SHP77 treated with DMSO at 0.1 percent for 48 hours (cell line): ENCODE measurements around the gene ABHD12B.
A peak's percentile ranks its signal among the peaks of the same experiment; 100 is the strongest.
"Not testable (repeated sequence)": the region's sequence is repeated elsewhere in the genome, so short reads cannot be mapped to it uniquely, and the experiment has no call there.

Experiments used
- DNase-seq: peaks from one replicate; lab custom pipeline; 2025; lab: John Stamatoyannopoulos, UW

The ABHD12B gene

GRCh38 chr14:50839691-50840090 is 32.2 kb upstream of the ABHD12B start:
- DNase-seq, result no peak

GRCh38 chr14:50844391-50844790 is 27.5 kb upstream of the ABHD12B start:
- DNase-seq, result no peak

GRCh38 chr14:50845166-50845565 is 26.7 kb upstream of the ABHD12B start:
- no peak for DNase-seq

GRCh38 chr14:50846226-50846880 is 25.5 kb upstream of the ABHD12B start:
- no peak for DNase-seq

GRCh38 chr14:50853891-50854290 is 18.0 kb upstream of the ABHD12B start:
- no peak for DNase-seq

GRCh38 chr14:50854521-50854920 is 17.3 kb upstream of the ABHD12B start:
- no peak for DNase-seq

- no peak for DNase-seq
These were observed 16.3 kb upstream of the ABHD12B start for GRCh38 chr14:50855558-50855957.

- no peak for DNase-seq
These were observed 15.2 kb upstream of the ABHD12B start for GRCh38 chr14:50856660-50857059.

GRCh38 chr14:50859296-50859624 is 12.6 kb upstream of the ABHD12B start:
- DNase-seq, result no peak

- peak; percentile 35 for DNase-seq
These were observed 11.3 kb upstream of the ABHD12B start for GRCh38 chr14:50860478-50861086.

GRCh38 chr14:50862036-50862570 is 9.8 kb upstream of the ABHD12B start:
- DNase-seq, result no peak

- no peak for DNase-seq
These were observed 7.6 kb upstream of the ABHD12B start for GRCh38 chr14:50864237-50864636.

- DNase-seq, result no peak
These were observed 6.9 kb upstream of the ABHD12B start for GRCh38 chr14:50864946-50865345.

- no peak for DNase-seq
These were observed 6.3 kb upstream of the ABHD12B start for GRCh38 chr14:50865391-50866076.

GRCh38 chr14:50871228-50871627 is 625 bp upstream of the ABHD12B start:
- no peak for DNase-seq

GRCh38 chr14:50874757-50875156 is 2.9 kb downstream of the ABHD12B start:
- no peak for DNase-seq

GRCh38 chr14:50875359-50876070 is 3.7 kb downstream of the ABHD12B start:
- DNase-seq, result no peak

- DNase-seq, result no peak
These were observed 11.3 kb downstream of the ABHD12B start for GRCh38 chr14:50882932-50883826.

GRCh38 chr14:50883827-50884197 is 12.0 kb downstream of the ABHD12B start:
- DNase-seq, result no peak

GRCh38 chr14:50887476-50887875 is 15.6 kb downstream of the ABHD12B start:
- DNase-seq, result no peak

GRCh38 chr14:50892255-50892654 is 20.4 kb downstream of the ABHD12B start:
- no peak for DNase-seq

- DNase-seq, result not testable (repeated sequence)
These were observed 24.6 kb downstream of the ABHD12B start for GRCh38 chr14:50896421-50896820.
